HG03135 (cell line): Measurements from ENCODE around the gene LCE1B.

Experiments
- ATAC-seq: cut with Tn5 transposase; IDR thresholded peaks from one replicate; pipeline ENCODE4 v1.9.1; 2021; ENCODE audit warnings: mild to moderate bottlenecking, moderate library complexity; ENCODE audit not compliant: unreplicated experiment

The LCE1B gene

GRCh38 chr1:152860129-152860528, 48.4 kb downstream of the LCE1B start:
- ATAC-seq, result no peak

GRCh38 chr1:152861374-152861773, 49.6 kb downstream of the LCE1B start:
- ATAC-seq, result no peak
